HG03103 (cell line): ENCODE results near the gene SPDYE2.
"Not testable (repeated sequence)": the region's sequence is repeated elsewhere in the genome, so short reads cannot be mapped to it uniquely, and the experiment has no call there.

Experiments
- ATAC-seq: cut with Tn5 transposase; IDR thresholded peaks from one replicate; pipeline ENCODE4 v1.9.1; 2021; ENCODE audit warnings: low read depth; ENCODE audit not compliant: unreplicated experiment

The SPDYE2 gene

DNA sequence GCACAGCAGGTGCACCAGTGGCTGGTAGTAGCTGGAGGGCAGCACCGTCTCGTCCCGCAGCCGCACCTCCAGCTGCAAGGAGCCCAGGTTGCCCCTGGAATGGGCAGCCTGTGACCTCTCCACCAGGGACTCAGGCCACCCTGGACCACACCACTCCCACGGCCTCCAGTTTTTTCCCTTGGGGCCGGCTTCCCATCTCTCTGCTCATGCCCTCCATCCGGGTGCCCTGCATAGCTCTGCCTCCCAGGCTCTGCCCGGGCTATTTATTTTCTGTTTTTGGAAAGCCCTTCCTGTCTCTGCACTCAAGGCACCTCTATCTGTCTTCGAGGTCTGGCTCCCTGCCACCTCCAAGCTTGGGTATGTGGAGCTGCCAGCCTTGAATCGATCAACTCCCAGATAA, 45.0 kb downstream of the SPDYE2 start:
- ATAC-seq, result not testable (repeated sequence)

DNA sequence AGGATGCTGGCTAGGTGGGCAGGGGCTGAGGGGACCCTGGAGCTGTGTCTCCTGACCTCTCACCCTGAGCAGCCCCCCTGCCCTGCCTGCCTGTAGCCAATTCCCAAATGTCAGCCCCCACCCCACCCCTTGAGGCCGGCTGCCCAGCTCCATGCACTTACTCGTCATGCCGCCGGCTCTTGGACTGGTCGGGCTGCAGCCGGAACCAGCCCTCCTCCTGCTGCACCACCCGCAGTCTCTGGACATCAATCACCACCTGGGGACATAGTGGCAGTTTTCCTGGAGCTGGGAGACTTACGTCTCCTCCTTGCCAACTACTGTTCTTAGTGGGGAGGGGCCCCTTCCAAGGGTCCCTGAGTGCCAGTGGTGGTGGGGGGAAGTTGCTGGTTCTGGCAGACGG, 48.7 kb downstream of the SPDYE2 start:
- not testable (repeated sequence) for ATAC-seq

DNA sequence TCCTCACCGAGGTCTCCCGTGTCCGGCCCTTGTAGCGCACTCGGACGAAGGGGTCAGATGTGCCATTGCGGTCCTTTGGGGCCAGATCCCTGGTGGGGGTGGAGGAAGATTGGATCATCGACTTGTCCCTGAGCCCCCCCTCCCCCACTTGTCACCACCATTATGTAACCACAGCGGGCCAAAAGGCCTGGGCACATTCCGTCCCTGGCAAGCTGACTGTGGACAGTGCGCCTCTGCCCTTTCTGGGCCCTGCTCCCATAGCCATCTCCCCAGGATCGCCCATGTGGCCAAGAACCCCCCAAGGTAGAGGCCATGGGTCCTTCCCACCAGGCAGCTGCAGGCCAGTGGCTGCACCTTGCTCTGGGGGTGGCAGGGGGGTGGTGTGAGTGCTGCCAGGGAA, 51.3 kb downstream of the SPDYE2 start:
- not testable (repeated sequence) for ATAC-seq

DNA sequence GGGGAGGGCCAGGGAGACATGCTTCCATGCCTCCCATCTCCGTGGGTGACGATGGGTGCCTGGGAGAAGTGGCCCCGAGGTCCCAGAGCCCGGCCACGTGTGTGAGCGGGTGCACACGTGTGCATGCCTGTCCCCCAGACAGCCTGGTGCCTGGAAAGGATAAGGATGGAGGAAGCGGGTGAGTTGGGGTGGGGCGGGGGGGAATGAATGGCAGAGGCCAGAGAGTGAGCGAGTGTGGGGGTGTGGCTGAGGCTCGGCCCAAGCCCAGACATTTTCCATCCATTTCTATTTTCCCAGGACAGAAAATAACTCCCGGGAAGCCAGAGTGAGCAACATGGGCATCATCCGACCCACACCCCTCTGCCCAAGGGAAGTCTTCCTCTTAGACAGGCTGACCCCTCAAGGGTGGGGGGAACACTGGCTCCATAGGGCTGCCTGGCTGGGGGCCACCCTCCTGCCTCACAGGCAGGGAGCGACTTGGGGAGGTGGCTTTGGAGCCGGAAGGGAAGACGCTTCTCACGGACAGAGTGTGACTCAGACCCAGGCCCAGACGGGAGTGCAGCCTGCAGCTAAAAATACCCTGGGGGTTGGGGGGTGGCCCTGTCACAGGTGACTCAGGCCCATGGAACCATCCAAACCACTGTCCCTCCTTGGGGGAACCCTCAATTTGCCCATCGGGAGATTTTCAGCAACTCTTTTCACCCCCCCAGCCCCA, 53.6 kb downstream of the SPDYE2 start:
- not testable (repeated sequence) for ATAC-seq

DNA sequence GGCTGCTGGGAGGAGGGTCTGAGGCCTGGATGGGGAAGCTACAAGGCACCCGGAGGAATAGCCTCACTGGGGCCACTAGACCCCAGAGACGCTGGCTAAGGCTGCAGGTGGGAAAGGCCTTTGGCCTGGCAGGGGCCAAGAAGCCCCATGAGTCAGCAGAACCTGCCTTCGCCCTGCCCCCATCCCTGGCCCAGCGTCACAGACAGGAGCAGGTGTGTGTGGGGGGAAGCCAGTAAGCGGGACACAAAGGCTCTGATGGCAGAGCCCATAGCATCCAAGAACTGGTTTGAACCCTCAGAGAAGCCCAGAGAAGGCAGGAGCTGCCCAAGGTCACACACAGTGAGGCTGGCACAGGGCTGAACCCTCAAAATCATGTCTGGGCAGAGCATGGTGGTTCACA, 55.8 kb downstream of the SPDYE2 start:
- not testable (repeated sequence) for ATAC-seq

DNA sequence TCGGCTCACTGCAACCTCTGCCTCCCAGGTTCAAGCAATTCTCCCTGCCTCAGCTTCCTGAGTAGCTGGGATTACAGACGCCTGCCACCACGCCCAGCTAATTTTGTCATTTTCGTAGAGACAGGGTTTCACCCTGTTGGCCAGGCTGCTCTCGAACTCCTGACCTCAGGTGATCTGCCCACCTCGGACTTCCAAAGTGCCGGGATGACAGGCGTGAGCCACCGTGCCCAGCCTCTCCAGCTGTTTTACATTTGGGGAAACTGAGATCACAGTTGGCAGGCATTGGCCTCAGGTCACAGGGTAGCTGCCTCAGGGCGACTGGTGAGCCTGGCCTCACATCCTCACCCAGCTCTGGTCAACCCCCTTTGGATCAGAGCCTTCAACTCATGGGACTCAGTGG, 58.7 kb downstream of the SPDYE2 start:
- not testable (repeated sequence) for ATAC-seq

DNA sequence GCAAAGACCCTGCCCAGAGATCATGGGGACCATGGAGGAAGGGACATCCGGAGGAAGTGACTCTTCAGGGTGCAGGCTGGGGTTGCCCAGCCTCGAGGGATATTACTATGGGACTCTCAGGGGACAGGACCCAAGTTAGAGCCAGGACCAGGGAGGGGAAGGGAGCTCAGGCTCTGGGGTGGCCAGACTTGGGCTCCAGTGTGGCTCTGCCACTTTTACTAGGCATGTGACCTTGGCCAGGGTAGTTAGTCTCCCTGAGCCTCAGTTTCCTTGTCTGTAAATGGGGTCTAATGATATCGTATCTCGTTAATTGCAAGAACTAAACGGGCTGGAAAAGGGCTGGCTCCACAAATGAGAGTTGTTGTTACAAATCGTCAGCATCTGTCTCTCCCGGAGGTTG, 59.4 kb downstream of the SPDYE2 start:
- ATAC-seq, result not testable (repeated sequence)

DNA sequence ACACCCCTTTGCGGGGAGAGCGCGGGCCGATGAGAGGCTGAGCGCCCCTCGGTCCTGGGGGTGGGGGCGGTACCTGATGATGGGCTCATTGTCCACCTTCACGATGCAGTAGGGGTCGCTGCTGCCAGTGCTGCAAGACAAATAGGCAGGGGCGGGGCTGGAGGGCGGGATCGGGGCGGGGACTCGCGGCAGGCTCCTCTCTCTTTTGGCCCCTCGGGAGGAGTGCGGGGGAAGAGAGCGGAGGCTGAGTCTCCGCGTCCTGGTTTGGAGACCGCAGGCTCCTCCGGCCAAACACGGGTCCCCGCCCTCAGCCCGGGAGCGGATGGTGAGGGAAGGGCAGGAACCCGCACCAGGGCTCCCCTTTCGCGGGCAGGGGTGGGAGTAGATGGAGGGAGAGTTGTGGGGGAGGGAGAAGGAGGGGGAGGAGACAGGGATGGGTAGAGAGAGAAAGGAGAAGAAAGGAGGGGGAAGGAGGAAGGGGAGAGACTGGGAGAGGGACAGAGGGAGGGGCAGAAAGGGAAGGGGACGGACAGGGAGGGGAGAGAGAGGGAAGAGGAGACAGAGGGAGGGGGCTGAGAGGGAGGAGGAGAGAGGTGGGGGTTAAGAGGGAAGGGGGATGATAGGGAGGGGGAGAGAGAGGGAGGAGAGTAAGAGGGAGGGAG, 60.1 kb downstream of the SPDYE2 start:
- ATAC-seq, result peak; percentile 45

DNA sequence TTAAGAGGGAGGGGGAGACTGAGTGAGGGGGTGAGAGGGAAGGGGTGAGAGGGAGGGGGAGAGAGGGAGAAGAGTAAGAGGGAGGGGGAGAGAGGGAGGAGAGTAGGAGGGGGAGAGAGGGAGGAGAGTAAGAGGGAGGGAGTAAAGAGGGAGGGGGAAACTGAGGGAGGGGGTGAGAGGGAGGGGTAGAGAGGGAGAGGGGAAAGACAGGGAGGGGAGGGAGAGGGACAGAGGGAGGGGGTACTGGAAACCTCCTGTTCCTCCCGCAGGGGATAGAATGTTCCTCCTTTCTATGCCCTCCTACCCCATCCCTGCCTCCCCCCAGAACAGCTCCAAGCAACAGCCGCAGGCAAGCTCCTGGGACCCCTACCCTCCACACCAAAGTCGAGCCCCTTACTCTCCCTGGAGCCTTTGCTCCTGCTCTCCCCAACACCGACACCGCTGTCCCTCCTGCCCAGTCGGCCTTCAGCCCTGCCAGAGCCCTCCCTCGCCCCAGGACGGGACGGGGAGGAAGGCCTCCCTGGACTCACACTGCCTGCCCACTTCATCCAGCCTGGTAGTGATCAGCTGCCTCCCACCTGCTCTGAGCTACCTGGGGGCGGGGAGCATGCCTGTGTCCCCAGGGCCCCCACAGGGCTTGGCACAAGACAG, 60.8 kb downstream of the SPDYE2 start:
- ATAC-seq, result not testable (repeated sequence)
